CD4-positive, alpha-beta T cell (primary cell): ENCODE data around the gene GDF15. TPM values are rescaled to one million over a fixed set of nuclear protein-coding genes. Genes with fewer than 3 reads are reported as not detected.

ENCODE experiments used
- ATAC-seq: fragments of 200-7000 bp; cut with Tn5 transposase; one replicate; pipeline ENCODE4 v1.10.0; 2022; ENCODE audit warnings: mild to moderate bottlenecking; ENCODE audit not compliant: poor library complexity
- CTCF ChIA-PET: fragments of 350-600 bp; sonication (Branson Sonifier 250); formaldehyde crosslinking; loops from one replicate; lab custom pipeline; 2021; ENCODE audit warnings: antibody characterized with exemption, inconsistent platforms; lab: Charles Lee
- POLR2A ChIA-PET: fragments of 350-600 bp; sonication (Branson Sonifier 250); formaldehyde crosslinking; loops from one replicate; lab custom pipeline; 2021; ENCODE audit warnings: antibody characterized with exemption, inconsistent platforms; lab: Charles Lee
- DNase-seq, 14 experiments: peaks; one replicate each; pipeline ENCODE4 v3.0.0-alpha.2; 2013 to 2020; ENCODE audit warnings: mixed read lengths in 2 of 14
- H3K27ac ChIP-seq, 2 donors: one replicate each; pipeline versions ENCODE4 v1.5.1 to v1.7.0; 2013; ENCODE audit warnings: low read length in 2 of 2, low read depth in 1 of 2, mild to moderate bottlenecking in 1 of 2
- H3K27me3 ChIP-seq, 2 experiments: 1 replicate in 1 of 2; 2 replicates in 1 of 2; pipeline versions ENCODE4 v1.6.1 to v1.7.0; 2013; ENCODE audit warnings: low read length in 2 of 2, control low read depth in 1 of 2, mild to moderate bottlenecking in 1 of 2, moderate library complexity in 1 of 2; ENCODE audit not compliant: insufficient read depth in 2 of 2, control insufficient read depth in 1 of 2
- H3K36me3 ChIP-seq: one replicate; pipeline ENCODE4 v1.6.1; 2013; ENCODE audit warnings: low read length, control low read depth; ENCODE audit not compliant: insufficient read depth
- H3K4me1 ChIP-seq: one replicate; pipeline ENCODE4 v1.6.1; 2013; ENCODE audit warnings: low read length, control low read depth; ENCODE audit not compliant: insufficient read depth
- H3K4me3 ChIP-seq: one replicate; pipeline ENCODE4 v1.5.1; 2013; ENCODE audit warnings: mild to moderate bottlenecking, low read length, moderate library complexity
- H3K9me3 ChIP-seq, 2 experiments: 1 replicate in 1 of 2; 2 replicates in 1 of 2; pipeline versions ENCODE4 v1.6.1 to v1.7.0; 2013; ENCODE audit warnings: low read length in 2 of 2, mild to moderate bottlenecking in 2 of 2, control low read depth in 1 of 2, moderate library complexity in 1 of 2; ENCODE audit not compliant: control insufficient read depth in 1 of 2, insufficient read depth in 1 of 2
- H3K27ac Mint-ChIP-seq: one replicate; pipeline ENCODE4 v1.8.0; 2020; ENCODE audit warnings: mixed read lengths
- H3K27me3 Mint-ChIP-seq: one replicate; pipeline ENCODE4 v1.8.0; 2021; ENCODE audit warnings: mixed read lengths
- H3K36me3 Mint-ChIP-seq: one replicate; pipeline ENCODE4 v1.8.0; 2021; ENCODE audit warnings: low read depth, mixed read lengths
- H3K4me1 Mint-ChIP-seq: one replicate; pipeline ENCODE4 v1.8.0; 2021; ENCODE audit warnings: low read depth, mixed read lengths
- H3K4me3 Mint-ChIP-seq: one replicate; pipeline ENCODE4 v1.8.0; 2020; ENCODE audit warnings: mild to moderate bottlenecking, mixed read lengths
- H3K9me3 Mint-ChIP-seq: one replicate; pipeline ENCODE4 v1.8.0; 2020; ENCODE audit warnings: mixed read lengths
- CTCF ChIP-seq: fragments of 200-600 bp; IDR thresholded peaks from one replicate; pipeline ENCODE4 v1.8.0; 2022; ENCODE audit warnings: antibody characterized with exemption, mild to moderate bottlenecking
- intact Hi-C, 2 experiments: fragments of 100-400 bp; cut with DNase I in 1 of 2; cut with micrococcal nuclease in 1 of 2; formaldehyde crosslinking; loops; one replicate each; pipeline versions ENCODE4 v1.15.1 to v1.9.0; 2023 to 2025; cut with DNase I, micrococcal nuclease
- total RNA-seq, 174 experiments: library from RNA in 2 of 174; stranded (reverse) in 2 of 174; gene quantifications; one replicate each; pipeline ENCODE4 v1.2.3 and lab custom pipeline; 2021 to 2026

GDF15 gene
- total RNA-seq, 2 experiments from 2014 or later, result not detected

GRCh38 chr19:18433015-18433691 lies 47.2 kb downstream of the GDF15 start:
- H3K4me3 Mint-ChIP-seq, result peak overlapping the region; percentile 77
- TF ChIP-seq CTCF, result no peak
- Histone ChIP-seq H3K27me3 (no peaks in the 10 kb centered on the region), H3K27ac (no peak overlapping the region), H3K4me1 (peaks cover 72% of the 10 kb centered on the region), H3K36me3 (peaks cover 18% of the 10 kb centered on the region), H3K9me3 (no peaks in the 10 kb centered on the region), H3K4me3 (peak overlapping the region; percentile 48)
- no peaks in the 10 kb centered on the region for H3K9me3 Mint-ChIP-seq
- peak in 7 of 14 experiments; percentile 36 to 73 (median 48) for DNase-seq
- H3K36me3 Mint-ChIP-seq, result no peaks in the 10 kb centered on the region
- CTCF ChIA-PET, result no interaction called here
- intact Hi-C loops, result no loop called here
- H3K27me3 Mint-ChIP-seq, result no peaks in the 10 kb centered on the region
- peaks cover 29% of the 10 kb centered on the region for H3K4me1 Mint-ChIP-seq
- POLR2A ChIA-PET, result no interaction called here
- ATAC-seq, result peak; percentile 26
- no peak overlapping the region for H3K27ac Mint-ChIP-seq

- TF ChIP-seq CTCF, result no peak
- Histone ChIP-seq H3K9me3 (no peaks in the 10 kb centered on the region), H3K4me1 (peaks cover 69% of the 10 kb centered on the region), H3K27me3 (no peaks in the 10 kb centered on the region), H3K36me3 (peaks cover 15% of the 10 kb centered on the region), H3K4me3 (no peak overlapping the region), H3K27ac (no peak overlapping the region)
- Mint-ChIP-seq H3K9me3 (no peaks in the 10 kb centered on the region), H3K4me1 (peaks cover 29% of the 10 kb centered on the region), H3K27me3 (no peaks in the 10 kb centered on the region), H3K27ac (peak overlapping the region; percentile 20), H3K4me3 (peak overlapping the region; percentile 83), H3K36me3 (no peaks in the 10 kb centered on the region)
- intact Hi-C loops, result no loop called here
- ATAC-seq (no peak), DNase-seq (peak in 1 of 14 experiments; percentile 58)
- ChIA-PET CTCF (interaction anchor here (1.6 kb wide), 1 partner anchor 17 kb away, joined by 3 read pairs; no protein-coding TSS in a partner anchor), POLR2A (interaction anchor here (2.4 kb wide), 1 partner anchor 15 kb away, joined by 20 read pairs; the partner anchor contains the start of gene SSBP4)
These were observed 47.9 kb downstream of the GDF15 start for GRCh38 chr19:18433735-18434398.

- Histone ChIP-seq H3K4me3 (no peak overlapping the region), H3K36me3 (peaks cover 15% of the 10 kb centered on the region), H3K9me3 (no peaks in the 10 kb centered on the region), H3K27ac (no peak overlapping the region), H3K4me1 (peaks cover 62% of the 10 kb centered on the region), H3K27me3 (no peaks in the 10 kb centered on the region)
- Mint-ChIP-seq H3K36me3 (no peaks in the 10 kb centered on the region), H3K27ac (peak overlapping the region; percentile 20), H3K9me3 (no peaks in the 10 kb centered on the region), H3K27me3 (no peaks in the 10 kb centered on the region), H3K4me3 (peak overlapping the region; percentile 83), H3K4me1 (peaks cover 28% of the 10 kb centered on the region)
- CTCF ChIA-PET, result interaction anchor here (1.6 kb wide), 1 partner anchor 16 kb away, joined by 3 read pairs; no protein-coding TSS in a partner anchor
- intact Hi-C loops, result no loop called here
- ATAC-seq, result no peak
- no peak for TF ChIP-seq CTCF
- no peak for DNase-seq
- POLR2A ChIA-PET, result interaction anchor here (2.4 kb wide), 1 partner anchor 15 kb away, joined by 20 read pairs; the partner anchor contains the start of gene SSBP4
These were observed 48.6 kb downstream of the GDF15 start for GRCh38 chr19:18434411-18435175.
